Hepatocyte (in vitro differentiated cells): ENCODE data around the gene ABI3.

Experiments used
- EZH2 ChIP-seq: fragments of 200-600 bp; sonication (generic); IDR thresholded peaks from 2 replicates; pipeline ENCODE4 v1.6.1; 2016; ENCODE audit warnings: antibody characterized with exemption, mild to moderate bottlenecking, borderline replicate concordance
- EZH2phosphoT487 ChIP-seq: fragments of 200-600 bp; sonication (generic); IDR thresholded peaks from one replicate; pipeline ENCODE4 v1.6.1; 2018; ENCODE audit warnings: antibody characterized with exemption, mild to moderate bottlenecking, low read depth, moderate library complexity; ENCODE audit not compliant: unreplicated experiment, severe bottlenecking
- TF ChIP-seq, protein P1 (sequence below): fragments of 200-600 bp; sonication (generic); IDR thresholded peaks from 2 replicates; pipeline ENCODE4 v1.5.1; 2016; ENCODE audit warnings: antibody characterized with exemption, mild to moderate bottlenecking; ENCODE audit not compliant: poor library complexity

DNA sequence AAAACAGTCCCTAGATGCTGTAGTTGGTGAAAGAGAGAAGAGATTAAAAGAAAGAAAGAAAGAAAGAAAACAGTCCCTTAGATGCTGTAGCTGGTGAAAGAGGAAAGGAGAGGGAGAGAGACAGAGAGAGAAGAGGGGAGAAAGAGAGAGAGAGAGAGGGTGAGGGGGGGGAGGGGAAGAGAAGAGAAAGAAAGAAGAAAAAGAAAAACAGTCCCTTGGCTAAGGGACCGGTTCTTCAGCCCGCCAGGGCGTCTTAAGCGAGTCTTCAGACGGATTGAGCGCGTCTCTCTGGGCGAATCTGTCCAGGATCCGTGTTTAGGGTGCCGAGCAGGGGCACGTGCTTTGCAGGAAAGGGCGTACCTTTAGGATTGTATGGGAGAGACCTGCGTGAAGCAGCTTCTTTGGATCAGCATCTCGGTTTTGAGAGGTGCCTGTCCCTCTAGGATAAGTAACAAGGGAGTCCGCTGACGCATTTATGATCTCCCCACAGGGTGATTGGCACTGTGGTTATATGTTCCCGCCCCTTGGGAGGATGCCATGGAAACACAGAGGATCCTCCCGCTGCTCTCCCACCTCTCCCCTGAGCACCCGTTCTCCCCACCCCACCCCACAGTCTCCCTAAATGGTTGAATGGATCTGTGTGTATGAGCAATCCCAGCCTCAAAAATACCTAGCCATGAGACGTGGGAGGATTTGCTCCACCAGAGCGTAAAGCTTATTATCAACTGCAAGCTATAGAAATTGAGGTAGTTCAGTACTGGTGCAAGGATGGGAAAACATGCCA is 16.8 kb upstream of the ABI3 start:
- TF ChIP-seq, protein P1, sequence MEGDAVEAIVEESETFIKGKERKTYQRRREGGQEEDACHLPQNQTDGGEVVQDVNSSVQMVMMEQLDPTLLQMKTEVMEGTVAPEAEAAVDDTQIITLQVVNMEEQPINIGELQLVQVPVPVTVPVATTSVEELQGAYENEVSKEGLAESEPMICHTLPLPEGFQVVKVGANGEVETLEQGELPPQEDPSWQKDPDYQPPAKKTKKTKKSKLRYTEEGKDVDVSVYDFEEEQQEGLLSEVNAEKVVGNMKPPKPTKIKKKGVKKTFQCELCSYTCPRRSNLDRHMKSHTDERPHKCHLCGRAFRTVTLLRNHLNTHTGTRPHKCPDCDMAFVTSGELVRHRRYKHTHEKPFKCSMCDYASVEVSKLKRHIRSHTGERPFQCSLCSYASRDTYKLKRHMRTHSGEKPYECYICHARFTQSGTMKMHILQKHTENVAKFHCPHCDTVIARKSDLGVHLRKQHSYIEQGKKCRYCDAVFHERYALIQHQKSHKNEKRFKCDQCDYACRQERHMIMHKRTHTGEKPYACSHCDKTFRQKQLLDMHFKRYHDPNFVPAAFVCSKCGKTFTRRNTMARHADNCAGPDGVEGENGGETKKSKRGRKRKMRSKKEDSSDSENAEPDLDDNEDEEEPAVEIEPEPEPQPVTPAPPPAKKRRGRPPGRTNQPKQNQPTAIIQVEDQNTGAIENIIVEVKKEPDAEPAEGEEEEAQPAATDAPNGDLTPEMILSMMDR, result no peak
- no peak for TF ChIP-seq EZH2
- no peak for TF ChIP-seq EZH2phosphoT487
